Skin of body (tissue), 2 donors: Measurements from ENCODE around the gene CBX3. TPM values are rescaled to one million over a fixed set of nuclear protein-coding genes. Genes with fewer than 3 reads are reported as not detected.
"Not testable (repeated sequence)": the region's sequence is repeated elsewhere in the genome, so short reads cannot be mapped to it uniquely, and the experiment has no call there.

Experiments
- DNase-seq: peaks from one replicate; lab custom pipeline; 2025; lab: John Stamatoyannopoulos, UW
- total RNA-seq: library from RNA; depleted of rRNA; stranded (reverse); fragments of >200 nt; gene quantifications from one replicate; pipeline ENCODE4 v1.2.3, GENCODE V29; 2014

The CBX3 gene
- total RNA-seq, 1 donor from 2014 or later, result 106 TPM

GRCh38 chr7:26169271-26169670 is 32.3 kb upstream of the CBX3 start:
- DNase-seq, result no peak

- no peak for DNase-seq
These were observed 30.9 kb upstream of the CBX3 start for GRCh38 chr7:26170663-26171062.

GRCh38 chr7:26171601-26172000 is 29.9 kb upstream of the CBX3 start:
- no peak for DNase-seq

GRCh38 chr7:26172048-26172447 is 29.5 kb upstream of the CBX3 start:
- no peak for DNase-seq

GRCh38 chr7:26175903-26176302 is 25.6 kb upstream of the CBX3 start:
- not testable (repeated sequence) for DNase-seq

- not testable (repeated sequence) for DNase-seq
These were observed 24.8 kb upstream of the CBX3 start for GRCh38 chr7:26176696-26177095.

- not testable (repeated sequence) for DNase-seq
These were observed 24.3 kb upstream of the CBX3 start for GRCh38 chr7:26177269-26177668.

GRCh38 chr7:26178272-26178960 is 23.1 kb upstream of the CBX3 start:
- DNase-seq, result no peak

- no peak for DNase-seq
These were observed 22.1 kb upstream of the CBX3 start for GRCh38 chr7:26179422-26179821.

GRCh38 chr7:26179826-26180497 is 21.6 kb upstream of the CBX3 start:
- DNase-seq, result no peak

GRCh38 chr7:26180792-26181198 is 20.8 kb upstream of the CBX3 start:
- DNase-seq, result no peak

- DNase-seq, result no peak
These were observed 19.9 kb upstream of the CBX3 start for GRCh38 chr7:26181474-26182227.

GRCh38 chr7:26182283-26182682 is 19.3 kb upstream of the CBX3 start:
- no peak for DNase-seq

- no peak for DNase-seq
These were observed 18.8 kb upstream of the CBX3 start for GRCh38 chr7:26182706-26183105.

- DNase-seq, result no peak
These were observed 17.8 kb upstream of the CBX3 start for GRCh38 chr7:26183545-26184280.

- not testable (repeated sequence) for DNase-seq
These were observed 17.1 kb upstream of the CBX3 start for GRCh38 chr7:26184281-26185101.

GRCh38 chr7:26185131-26185843 is 16.3 kb upstream of the CBX3 start:
- no peak for DNase-seq

GRCh38 chr7:26185844-26186180 is 15.7 kb upstream of the CBX3 start:
- no peak for DNase-seq

GRCh38 chr7:26186364-26187311 is 14.9 kb upstream of the CBX3 start:
- DNase-seq, result no peak
